NCI-H510A (cell line): Measurements from ENCODE around the gene MICAL3.

Experiments used
- DNase-seq: peaks from one replicate; lab custom pipeline; 2025; lab: John Stamatoyannopoulos, UW

Gene MICAL3

GRCh38 chr22:17928391-17928790 is 96.0 kb downstream of the MICAL3 start:
- DNase-seq: no peak

GRCh38 chr22:17927062-17927461 is 97.3 kb downstream of the MICAL3 start:
- no peak for DNase-seq

- DNase-seq: no peak
Observed at GRCh38 chr22:17926516-17926915, 97.8 kb downstream of the MICAL3 start.

- no peak for DNase-seq
Observed at GRCh38 chr22:17925431-17925841, 98.9 kb downstream of the MICAL3 start.

- no peak for DNase-seq
Observed at GRCh38 chr22:17924735-17925364, 99.5 kb downstream of the MICAL3 start.

- DNase-seq: no peak
Observed at GRCh38 chr22:17924076-17924475, 100.3 kb downstream of the MICAL3 start.

- DNase-seq: no peak
Observed at GRCh38 chr22:17922925-17923903, 101.1 kb downstream of the MICAL3 start.

- DNase-seq: no peak
Observed at GRCh38 chr22:17921871-17922821, 102.2 kb downstream of the MICAL3 start.

- DNase-seq: no peak
Observed at GRCh38 chr22:17920992-17921650, 103.2 kb downstream of the MICAL3 start.

GRCh38 chr22:17920145-17920605 is 104.2 kb downstream of the MICAL3 start:
- DNase-seq: peak; percentile 51

GRCh38 chr22:17919276-17920144 is 104.9 kb downstream of the MICAL3 start:
- no peak for DNase-seq

GRCh38 chr22:17918840-17919239 is 105.5 kb downstream of the MICAL3 start:
- no peak for DNase-seq

- DNase-seq: no peak
Observed at GRCh38 chr22:17917490-17917983, 106.8 kb downstream of the MICAL3 start.

- DNase-seq: no peak
Observed at GRCh38 chr22:17916226-17916889, 108.0 kb downstream of the MICAL3 start.

- no peak for DNase-seq
Observed at GRCh38 chr22:17915676-17916075, 108.7 kb downstream of the MICAL3 start.

GRCh38 chr22:17915188-17915587 is 109.2 kb downstream of the MICAL3 start:
- DNase-seq: no peak

GRCh38 chr22:17914474-17914873 is 109.9 kb downstream of the MICAL3 start:
- DNase-seq: no peak

- no peak for DNase-seq
Observed at GRCh38 chr22:17913801-17914347, 110.5 kb downstream of the MICAL3 start.
